Prostate gland (tissue), 2 donors: ENCODE measurements around the gene ELOVL5.

Source experiments
- POLR2A ChIP-seq: fragments of 450-650 bp; IDR thresholded peaks from one replicate; pipeline ENCODE4 v1.6.1; 2016; ENCODE audit warnings: antibody characterized with exemption, mild to moderate bottlenecking
- POLR2AphosphoS5 ChIP-seq: sonication (generic); formaldehyde crosslinking; IDR thresholded peaks from one replicate; pipeline ENCODE4 v1.6.1; 2017; ENCODE audit warnings: antibody characterized with exemption
- TF ChIP-seq, protein P1 (sequence below), 4 experiments: fragments of 200-600 bp in 2 of 4; fragments of 450-650 bp in 2 of 4; sonication (generic) in 2 of 4; IDR thresholded peaks; 1 replicate in 3 of 4; 2 replicates in 1 of 4; pipeline ENCODE4 v1.5.1; 2016 to 2019; ENCODE audit warnings: antibody characterized with exemption in 4 of 4, mild to moderate bottlenecking in 2 of 4, moderate library complexity in 2 of 4

DNA sequence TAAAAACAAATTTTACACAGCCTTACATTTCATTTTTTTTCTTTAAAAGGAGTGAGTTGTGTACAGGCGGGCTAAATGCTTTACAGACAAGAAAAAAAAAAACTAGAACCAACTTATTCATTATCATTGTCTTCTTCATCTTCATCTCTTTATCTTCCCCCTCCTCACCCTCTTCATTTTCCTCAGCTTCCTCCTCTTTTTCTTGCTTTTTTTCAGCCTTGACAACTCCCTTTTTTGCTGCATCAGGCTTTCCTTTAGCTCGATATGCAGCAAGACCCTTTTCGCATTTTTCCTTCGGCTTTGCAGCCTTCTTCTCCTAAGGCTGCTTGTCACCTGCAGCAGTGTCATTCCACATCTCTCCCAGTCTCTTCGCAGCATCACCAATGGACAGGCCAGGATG, 113.2 kb downstream of the ELOVL5 start:
- TF ChIP-seq POLR2A (no peak), POLR2AphosphoS5 (no peak)
- TF ChIP-seq, protein P1, sequence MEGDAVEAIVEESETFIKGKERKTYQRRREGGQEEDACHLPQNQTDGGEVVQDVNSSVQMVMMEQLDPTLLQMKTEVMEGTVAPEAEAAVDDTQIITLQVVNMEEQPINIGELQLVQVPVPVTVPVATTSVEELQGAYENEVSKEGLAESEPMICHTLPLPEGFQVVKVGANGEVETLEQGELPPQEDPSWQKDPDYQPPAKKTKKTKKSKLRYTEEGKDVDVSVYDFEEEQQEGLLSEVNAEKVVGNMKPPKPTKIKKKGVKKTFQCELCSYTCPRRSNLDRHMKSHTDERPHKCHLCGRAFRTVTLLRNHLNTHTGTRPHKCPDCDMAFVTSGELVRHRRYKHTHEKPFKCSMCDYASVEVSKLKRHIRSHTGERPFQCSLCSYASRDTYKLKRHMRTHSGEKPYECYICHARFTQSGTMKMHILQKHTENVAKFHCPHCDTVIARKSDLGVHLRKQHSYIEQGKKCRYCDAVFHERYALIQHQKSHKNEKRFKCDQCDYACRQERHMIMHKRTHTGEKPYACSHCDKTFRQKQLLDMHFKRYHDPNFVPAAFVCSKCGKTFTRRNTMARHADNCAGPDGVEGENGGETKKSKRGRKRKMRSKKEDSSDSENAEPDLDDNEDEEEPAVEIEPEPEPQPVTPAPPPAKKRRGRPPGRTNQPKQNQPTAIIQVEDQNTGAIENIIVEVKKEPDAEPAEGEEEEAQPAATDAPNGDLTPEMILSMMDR (IDR thresholded peaks at IDR 0.05), result no peak
